ENCODE results near the gene FOXJ3.

GRCh38 chr1:42128499-42128898 is 206.5 kb downstream of the FOXJ3 start:
- TF ChIP-seq FOXP2 (optimal IDR thresholded peaks at IDR 0.05; ENCODE audit: control extremely low read depth, extremely low read length, insufficient read depth) (no peak), POLR2AphosphoS5 (IDR thresholded peaks at IDR 0.05; ENCODE audit: borderline replicate concordance, low read depth, low read length) (no peak), EZH2 (IDR thresholded peaks at IDR 0.05) (no peak)
